ENCODE measurements around the gene AARS2.

GRCh38 chr6:44286285-44286565, 26.9 kb downstream of the AARS2 start:
- no peak for TF ChIP-seq CTCF (IDR thresholded peaks at IDR 0.05; ENCODE audit: low read depth, low read length, poor library complexity, severe bottlenecking)
- TF ChIP-seq EZH2phosphoT487 (IDR thresholded peaks at IDR 0.05; ENCODE audit: borderline replicate concordance, low read length), result no peak
